ENCODE measurements around the gene NBPF11.
"Not testable (repeated sequence)": the region's sequence is repeated elsewhere in the genome, so short reads cannot be mapped to it uniquely, and the experiment has no call there.

The NBPF11 gene

GRCh38 chr1:148151911-148152656 lies at the start of gene NBPF11:
NBPF11 (minus strand) TSS chr1:148152281; CDS start chr1:148127003, 25,278 bp downstream.
- DNase-seq, result peak; percentile 78 to 90

- DNase-seq, result not testable (repeated sequence)
These were observed 45.3 kb upstream of the NBPF11 start for GRCh38 chr1:148197396-148197795.

GRCh38 chr1:148196949-148197348 lies 44.9 kb upstream of the NBPF11 start:
- DNase-seq, result not testable (repeated sequence)

- not testable (repeated sequence) for DNase-seq
These were observed 43.0 kb upstream of the NBPF11 start for GRCh38 chr1:148195115-148195514.

GRCh38 chr1:148188768-148189167 lies 36.7 kb upstream of the NBPF11 start:
- DNase-seq, result not testable (repeated sequence)

- DNase-seq, result not testable (repeated sequence)
These were observed 26.6 kb upstream of the NBPF11 start for GRCh38 chr1:148178682-148179081.

GRCh38 chr1:148175414-148175813 lies 23.3 kb upstream of the NBPF11 start:
- not testable (repeated sequence) for DNase-seq

GRCh38 chr1:148171995-148172394 lies 19.9 kb upstream of the NBPF11 start:
- DNase-seq, result not testable (repeated sequence)

GRCh38 chr1:148166558-148167492 lies 14.7 kb upstream of the NBPF11 start:
- peak; percentile 9 to 41 for DNase-seq

GRCh38 chr1:148162363-148162762 lies 10.3 kb upstream of the NBPF11 start:
- DNase-seq, result no peak

- DNase-seq, result no peak
These were observed 9.2 kb upstream of the NBPF11 start for GRCh38 chr1:148161053-148161901.

- DNase-seq, result no peak
These were observed 8.4 kb upstream of the NBPF11 start for GRCh38 chr1:148160343-148161052.

- DNase-seq, result no peak
These were observed 7.9 kb upstream of the NBPF11 start for GRCh38 chr1:148160048-148160342.

- peak; percentile 53 to 78 for DNase-seq
These were observed 6.4 kb upstream of the NBPF11 start for GRCh38 chr1:148158341-148159003.

- not testable (repeated sequence) for DNase-seq
These were observed 5.7 kb upstream of the NBPF11 start for GRCh38 chr1:148157803-148158202.

GRCh38 chr1:148155494-148156275 lies 3.6 kb upstream of the NBPF11 start:
- DNase-seq, result peak in 1 of 2 donors; percentile 7

- DNase-seq, result not testable (repeated sequence)
These were observed 714 bp upstream of the NBPF11 start for GRCh38 chr1:148152795-148153194.

- peak in 1 of 2 donors; percentile 5 for DNase-seq
These were observed 686 bp downstream of the NBPF11 start for GRCh38 chr1:148151371-148151819.

- not testable (repeated sequence) for DNase-seq
These were observed 1.1 kb downstream of the NBPF11 start for GRCh38 chr1:148150945-148151344.

GRCh38 chr1:148150014-148150413 lies 2.1 kb downstream of the NBPF11 start:
- DNase-seq, result not testable (repeated sequence)
